HG03103 (cell line): Measurements from ENCODE around the gene PDZD4.

Experiments used
- ATAC-seq: cut with Tn5 transposase; IDR thresholded peaks from one replicate; pipeline ENCODE4 v1.9.1; 2021; ENCODE audit warnings: low read depth; ENCODE audit not compliant: unreplicated experiment

Gene PDZD4

GRCh38 chrX:153816831-153817690 is 13.3 kb downstream of the PDZD4 start:
- ATAC-seq = no peak

- no peak for ATAC-seq
These were observed 15.6 kb downstream of the PDZD4 start for GRCh38 chrX:153814591-153815315.

- ATAC-seq = no peak
These were observed 17.2 kb downstream of the PDZD4 start for GRCh38 chrX:153813161-153813560.

GRCh38 chrX:153812220-153812619 is 18.1 kb downstream of the PDZD4 start:
- ATAC-seq = no peak

- no peak for ATAC-seq
These were observed 22.4 kb downstream of the PDZD4 start for GRCh38 chrX:153807976-153808375.

- ATAC-seq = no peak
These were observed 23.3 kb downstream of the PDZD4 start for GRCh38 chrX:153806999-153807575.

GRCh38 chrX:153805436-153805835 is 24.9 kb downstream of the PDZD4 start:
- no peak for ATAC-seq

- ATAC-seq = no peak
These were observed 25.7 kb downstream of the PDZD4 start for GRCh38 chrX:153804621-153805020.

- ATAC-seq = no peak
These were observed 26.2 kb downstream of the PDZD4 start for GRCh38 chrX:153804100-153804595.

- no peak for ATAC-seq
These were observed 26.9 kb downstream of the PDZD4 start for GRCh38 chrX:153803211-153804099.

- no peak for ATAC-seq
These were observed 27.8 kb downstream of the PDZD4 start for GRCh38 chrX:153802513-153803045.

- ATAC-seq = no peak
These were observed 28.7 kb downstream of the PDZD4 start for GRCh38 chrX:153801669-153802068.

GRCh38 chrX:153800746-153801145 is 29.6 kb downstream of the PDZD4 start:
- no peak for ATAC-seq

GRCh38 chrX:153800177-153800722 is 30.1 kb downstream of the PDZD4 start:
- no peak for ATAC-seq

- no peak for ATAC-seq
These were observed 31.0 kb downstream of the PDZD4 start for GRCh38 chrX:153799326-153799725.

- ATAC-seq = no peak
These were observed 32.8 kb downstream of the PDZD4 start for GRCh38 chrX:153797415-153798015.

GRCh38 chrX:153794897-153795816 is 35.2 kb downstream of the PDZD4 start:
- no peak for ATAC-seq
